Measurements from ENCODE around the gene NBEA.

NBEA gene

GRCh38 chr13:35356572-35356971 is 414.5 kb downstream of the NBEA start:
- TF ChIP-seq, protein P1, sequence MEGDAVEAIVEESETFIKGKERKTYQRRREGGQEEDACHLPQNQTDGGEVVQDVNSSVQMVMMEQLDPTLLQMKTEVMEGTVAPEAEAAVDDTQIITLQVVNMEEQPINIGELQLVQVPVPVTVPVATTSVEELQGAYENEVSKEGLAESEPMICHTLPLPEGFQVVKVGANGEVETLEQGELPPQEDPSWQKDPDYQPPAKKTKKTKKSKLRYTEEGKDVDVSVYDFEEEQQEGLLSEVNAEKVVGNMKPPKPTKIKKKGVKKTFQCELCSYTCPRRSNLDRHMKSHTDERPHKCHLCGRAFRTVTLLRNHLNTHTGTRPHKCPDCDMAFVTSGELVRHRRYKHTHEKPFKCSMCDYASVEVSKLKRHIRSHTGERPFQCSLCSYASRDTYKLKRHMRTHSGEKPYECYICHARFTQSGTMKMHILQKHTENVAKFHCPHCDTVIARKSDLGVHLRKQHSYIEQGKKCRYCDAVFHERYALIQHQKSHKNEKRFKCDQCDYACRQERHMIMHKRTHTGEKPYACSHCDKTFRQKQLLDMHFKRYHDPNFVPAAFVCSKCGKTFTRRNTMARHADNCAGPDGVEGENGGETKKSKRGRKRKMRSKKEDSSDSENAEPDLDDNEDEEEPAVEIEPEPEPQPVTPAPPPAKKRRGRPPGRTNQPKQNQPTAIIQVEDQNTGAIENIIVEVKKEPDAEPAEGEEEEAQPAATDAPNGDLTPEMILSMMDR (IDR thresholded peaks at IDR 0.05; ENCODE audit: low read depth, low read length, missing control alignments) = no peak
- in situ Hi-C loops (cut with HindIII; ENCODE audit: low pct_ligation_motif_present, low sequenced_read_pairs) = no loop called here

DNA sequence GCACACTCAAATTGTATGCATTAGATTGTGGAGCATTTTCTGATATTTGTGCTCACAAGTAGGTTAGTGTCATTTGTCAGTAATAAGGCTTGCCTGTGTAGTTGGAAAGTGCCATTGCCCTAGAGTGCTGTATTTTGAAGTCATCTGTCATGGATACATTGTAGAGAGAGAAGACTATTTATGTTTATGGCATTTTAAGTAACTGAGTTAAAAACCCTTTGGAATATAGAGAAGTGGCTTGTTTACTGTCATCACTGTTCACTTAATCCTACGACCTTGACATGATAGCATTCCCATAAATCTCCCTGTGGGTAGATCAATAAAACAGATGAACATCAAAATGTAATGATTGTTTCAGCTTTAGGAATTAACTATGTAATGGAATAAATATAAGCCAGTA is 423.8 kb downstream of the NBEA start:
- Histone ChIP-seq H3K4me3 (ENCODE audit: low read depth, low read length) (no peak overlapping the region), H3K27me3 (replicated peaks) (no peaks in the 10 kb centered on the region), H3K36me3 (replicated peaks) (no peaks in the 10 kb centered on the region), H3K27ac (no peak overlapping the region)
- in situ Hi-C loops (cut with HindIII; ENCODE audit: low pct_ligation_motif_present, low sequenced_read_pairs) = no loop called here
- no peak for DNase-seq
- TF ChIP-seq, protein P1 (IDR thresholded peaks at IDR 0.05; ENCODE audit: low read depth, low read length, missing control alignments) = no peak

More at GRCh38 chr13:35356572-35356971, 414.5 kb downstream of the NBEA start:
- no peak for DNase-seq
- Histone ChIP-seq H3K27me3 (replicated peaks) (no peaks in the 10 kb centered on the region), H3K4me3 (ENCODE audit: low read depth, low read length) (no peak overlapping the region), H3K36me3 (replicated peaks) (no peaks in the 10 kb centered on the region), H3K27ac (no peak overlapping the region)

- no peaks in the 10 kb centered on the region for H3K27me3 ChIP-seq (replicated peaks)
- no peak overlapping the region for H3K27ac ChIP-seq
- H3K36me3 ChIP-seq (replicated peaks) = no peaks in the 10 kb centered on the region
- no peak for DNase-seq
- TF ChIP-seq, protein P1 (IDR thresholded peaks at IDR 0.05; ENCODE audit: low read depth, low read length, missing control alignments) = no peak
- no peak overlapping the region for H3K4me3 ChIP-seq (ENCODE audit: low read depth, low read length)
- in situ Hi-C loops (cut with HindIII; ENCODE audit: low pct_ligation_motif_present, low sequenced_read_pairs) = no loop called here
These were observed 425.5 kb downstream of the NBEA start for GRCh38 chr13:35367586-35367985.

DNA sequence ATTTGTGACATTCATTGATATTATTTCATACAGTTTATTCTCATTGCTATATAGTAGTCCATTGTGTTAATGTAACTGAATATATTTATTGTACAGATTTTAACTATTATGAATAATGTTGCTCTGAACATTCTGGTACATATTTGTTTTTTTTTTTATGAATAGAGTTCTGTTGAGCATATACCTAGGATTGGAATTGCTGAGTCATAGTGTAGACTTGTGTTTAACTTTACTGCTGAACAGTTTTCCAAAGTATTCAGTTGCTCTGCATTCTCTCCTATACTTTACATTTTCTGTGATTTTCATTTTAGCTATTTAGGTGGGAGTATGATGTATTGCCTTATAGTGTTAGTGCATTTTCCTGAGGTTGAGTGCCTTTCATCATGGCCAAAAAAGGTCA is 436.9 kb downstream of the NBEA start:
- Histone ChIP-seq H3K4me3 (ENCODE audit: low read depth, low read length) (no peak overlapping the region), H3K27me3 (replicated peaks) (no peaks in the 10 kb centered on the region), H3K27ac (no peak overlapping the region), H3K36me3 (replicated peaks) (no peaks in the 10 kb centered on the region)
- no peak for DNase-seq
- in situ Hi-C loops (cut with HindIII; ENCODE audit: low pct_ligation_motif_present, low sequenced_read_pairs) = no loop called here
- TF ChIP-seq, protein P1 (IDR thresholded peaks at IDR 0.05; ENCODE audit: low read depth, low read length, missing control alignments) = no peak

GRCh38 chr13:35379663-35380062 is 437.6 kb downstream of the NBEA start:
- DNase-seq = no peak
- TF ChIP-seq, protein P1 (IDR thresholded peaks at IDR 0.05; ENCODE audit: low read depth, low read length, missing control alignments) = no peak
- no peak overlapping the region for H3K4me3 ChIP-seq (ENCODE audit: low read depth, low read length)
- no peaks in the 10 kb centered on the region for H3K36me3 ChIP-seq (replicated peaks)
- in situ Hi-C loops (cut with HindIII; ENCODE audit: low pct_ligation_motif_present, low sequenced_read_pairs) = no loop called here
- no peak overlapping the region for H3K27ac ChIP-seq
- no peaks in the 10 kb centered on the region for H3K27me3 ChIP-seq (replicated peaks)

- Histone ChIP-seq H3K4me3 (ENCODE audit: low read depth, low read length) (no peak overlapping the region), H3K27ac (no peak overlapping the region), H3K36me3 (replicated peaks) (no peaks in the 10 kb centered on the region), H3K27me3 (replicated peaks) (no peaks in the 10 kb centered on the region)
- TF ChIP-seq, protein P1 (IDR thresholded peaks at IDR 0.05; ENCODE audit: low read depth, low read length, missing control alignments) = no peak
- no peak for DNase-seq
- in situ Hi-C loops (cut with HindIII; ENCODE audit: low pct_ligation_motif_present, low sequenced_read_pairs) = no loop called here
These were observed 445.7 kb downstream of the NBEA start for GRCh38 chr13:35387682-35388250.

All from brain microvascular endothelial cell (primary cell).